ENCODE results near the gene CCRL2.

- TF ChIP-seq CTCF (IDR thresholded peaks at IDR 0.05), result peak; percentile 20 to 39 (median 34)
- TF ChIP-seq POLR2A (IDR thresholded peaks at IDR 0.05), result no peak
Measured at GRCh38 chr3:46378426-46378942, 28.6 kb upstream of the CCRL2 start.

All from uterus (tissue), 2 donors.